ENCODE data around the gene WDR45B. TPM values are rescaled to one million over a fixed set of nuclear protein-coding genes. Genes with fewer than 3 reads are reported as not detected.

The WDR45B gene
- total RNA-seq, 2 experiments from 2014 or later, result 38.2 to 40.2 TPM

GRCh38 chr17:82633343-82633742 lies 14.9 kb downstream of the WDR45B start:
- DNase-seq (no peak), ATAC-seq (no peak)
- Mint-ChIP-seq H3K27ac (no peak overlapping the region), H3K4me1 (ENCODE audit: low read depth) (peaks cover 14% of the 10 kb centered on the region), H3K9me3 (ENCODE audit: insufficient read depth) (no peaks in the 10 kb centered on the region), H3K27me3 (ENCODE audit: low read depth) (no peaks in the 10 kb centered on the region), H3K4me3 (no peak overlapping the region), H3K36me3 (ENCODE audit: low read depth) (peaks cover 27% of the 10 kb centered on the region)
- ChIA-PET CTCF (no interaction called here), POLR2A (no interaction called here)

GRCh38 chr17:82632451-82632850 lies 15.8 kb downstream of the WDR45B start:
- ChIA-PET CTCF (no interaction called here), POLR2A (no interaction called here)
- no peak for DNase-seq
- no peak for ATAC-seq
- Mint-ChIP-seq H3K36me3 (ENCODE audit: low read depth) (peaks cover 33% of the 10 kb centered on the region), H3K4me1 (ENCODE audit: low read depth) (peaks cover 11% of the 10 kb centered on the region), H3K27me3 (ENCODE audit: low read depth) (no peaks in the 10 kb centered on the region), H3K9me3 (ENCODE audit: insufficient read depth) (no peaks in the 10 kb centered on the region), H3K27ac (no peak overlapping the region), H3K4me3 (no peak overlapping the region)

GRCh38 chr17:82631544-82631943 lies 16.7 kb downstream of the WDR45B start:
- no peaks in the 10 kb centered on the region for H3K9me3 Mint-ChIP-seq (ENCODE audit: insufficient read depth)
- ChIA-PET POLR2A (no interaction called here), CTCF (no interaction called here)
- H3K36me3 Mint-ChIP-seq (ENCODE audit: low read depth), result peaks cover 32% of the 10 kb centered on the region
- H3K4me3 Mint-ChIP-seq, result no peak overlapping the region
- H3K27me3 Mint-ChIP-seq (ENCODE audit: low read depth), result no peaks in the 10 kb centered on the region
- ATAC-seq, result no peak
- DNase-seq, result no peak
- peaks cover 5% of the 10 kb centered on the region for H3K4me1 Mint-ChIP-seq (ENCODE audit: low read depth)
- H3K27ac Mint-ChIP-seq, result no peak overlapping the region

GRCh38 chr17:82630212-82630611 lies 18.0 kb downstream of the WDR45B start:
- H3K4me3 Mint-ChIP-seq, result no peak overlapping the region
- peaks cover 36% of the 10 kb centered on the region for H3K36me3 Mint-ChIP-seq (ENCODE audit: low read depth)
- H3K9me3 Mint-ChIP-seq (ENCODE audit: insufficient read depth), result no peaks in the 10 kb centered on the region
- ChIA-PET CTCF (no interaction called here), POLR2A (no interaction called here)
- ATAC-seq, result no peak
- H3K27ac Mint-ChIP-seq, result no peak overlapping the region
- DNase-seq, result no peak
- peaks cover 5% of the 10 kb centered on the region for H3K4me1 Mint-ChIP-seq (ENCODE audit: low read depth)
- no peaks in the 10 kb centered on the region for H3K27me3 Mint-ChIP-seq (ENCODE audit: low read depth)

GRCh38 chr17:82629748-82630147 lies 18.5 kb downstream of the WDR45B start:
- no peak overlapping the region for H3K4me3 Mint-ChIP-seq
- no peaks in the 10 kb centered on the region for H3K27me3 Mint-ChIP-seq (ENCODE audit: low read depth)
- ChIA-PET POLR2A (no interaction called here), CTCF (no interaction called here)
- DNase-seq (no peak), ATAC-seq (no peak)
- H3K4me1 Mint-ChIP-seq (ENCODE audit: low read depth), result peaks cover 5% of the 10 kb centered on the region
- peak overlapping the region; percentile 1 for H3K27ac Mint-ChIP-seq
- H3K9me3 Mint-ChIP-seq (ENCODE audit: insufficient read depth), result no peaks in the 10 kb centered on the region
- H3K36me3 Mint-ChIP-seq (ENCODE audit: low read depth), result peaks cover 40% of the 10 kb centered on the region

- H3K4me3 Mint-ChIP-seq, result no peak overlapping the region
- ChIA-PET CTCF (no interaction called here), POLR2A (no interaction called here)
- no peaks in the 10 kb centered on the region for H3K27me3 Mint-ChIP-seq (ENCODE audit: low read depth)
- no peak for DNase-seq
- peaks cover 39% of the 10 kb centered on the region for H3K36me3 Mint-ChIP-seq (ENCODE audit: low read depth)
- H3K9me3 Mint-ChIP-seq (ENCODE audit: insufficient read depth), result no peaks in the 10 kb centered on the region
- ATAC-seq, result no peak
- H3K27ac Mint-ChIP-seq, result peak overlapping the region; percentile 2
- no peaks in the 10 kb centered on the region for H3K4me1 Mint-ChIP-seq (ENCODE audit: low read depth)
These were observed 20.8 kb downstream of the WDR45B start for GRCh38 chr17:82627405-82627804.

- ATAC-seq (no peak), DNase-seq (no peak)
- Mint-ChIP-seq H3K27ac (no peak overlapping the region), H3K36me3 (ENCODE audit: low read depth) (peaks cover 56% of the 10 kb centered on the region), H3K4me1 (ENCODE audit: low read depth) (no peaks in the 10 kb centered on the region), H3K4me3 (no peak overlapping the region), H3K27me3 (ENCODE audit: low read depth) (no peaks in the 10 kb centered on the region), H3K9me3 (ENCODE audit: insufficient read depth) (no peaks in the 10 kb centered on the region)
- CTCF ChIA-PET, result no interaction called here
- POLR2A ChIA-PET, result no interaction called here
These were observed 24.5 kb downstream of the WDR45B start for GRCh38 chr17:82623707-82624106.

GRCh38 chr17:82619641-82620040 lies 28.6 kb downstream of the WDR45B start:
- ChIA-PET CTCF (no interaction called here), POLR2A (no interaction called here)
- H3K9me3 Mint-ChIP-seq (ENCODE audit: insufficient read depth), result no peaks in the 10 kb centered on the region
- no peak overlapping the region for H3K4me3 Mint-ChIP-seq
- no peak for DNase-seq
- H3K36me3 Mint-ChIP-seq (ENCODE audit: low read depth), result peaks cover 56% of the 10 kb centered on the region
- H3K27ac Mint-ChIP-seq, result no peak overlapping the region
- ATAC-seq, result no peak
- H3K27me3 Mint-ChIP-seq (ENCODE audit: low read depth), result no peaks in the 10 kb centered on the region
- no peaks in the 10 kb centered on the region for H3K4me1 Mint-ChIP-seq (ENCODE audit: low read depth)

- Mint-ChIP-seq H3K36me3 (ENCODE audit: low read depth) (peaks cover 58% of the 10 kb centered on the region), H3K27ac (no peak overlapping the region), H3K4me3 (no peak overlapping the region), H3K4me1 (ENCODE audit: low read depth) (no peaks in the 10 kb centered on the region), H3K27me3 (ENCODE audit: low read depth) (no peaks in the 10 kb centered on the region), H3K9me3 (ENCODE audit: insufficient read depth) (no peaks in the 10 kb centered on the region)
- ChIA-PET CTCF (no interaction called here), POLR2A (no interaction called here)
- ATAC-seq (no peak), DNase-seq (no peak)
These were observed 29.0 kb downstream of the WDR45B start for GRCh38 chr17:82619211-82619610.

- Mint-ChIP-seq H3K4me3 (no peak overlapping the region), H3K27me3 (ENCODE audit: low read depth) (no peaks in the 10 kb centered on the region), H3K36me3 (ENCODE audit: low read depth) (peaks cover 48% of the 10 kb centered on the region), H3K4me1 (ENCODE audit: low read depth) (no peaks in the 10 kb centered on the region), H3K9me3 (ENCODE audit: insufficient read depth) (no peaks in the 10 kb centered on the region), H3K27ac (no peak overlapping the region)
- DNase-seq (no peak), ATAC-seq (no peak)
- ChIA-PET POLR2A (no interaction called here), CTCF (interaction anchor here (0.8 kb wide), 1 partner anchor 25 kb away, joined by 3 read pairs; no protein-coding TSS in a partner anchor)
These were observed 32.1 kb downstream of the WDR45B start for GRCh38 chr17:82616021-82616711.

- CTCF ChIA-PET, result no interaction called here
- Mint-ChIP-seq H3K27ac (no peak overlapping the region), H3K36me3 (ENCODE audit: low read depth) (peaks cover 43% of the 10 kb centered on the region), H3K4me1 (ENCODE audit: low read depth) (no peaks in the 10 kb centered on the region), H3K9me3 (ENCODE audit: insufficient read depth) (no peaks in the 10 kb centered on the region), H3K27me3 (ENCODE audit: low read depth) (no peaks in the 10 kb centered on the region), H3K4me3 (no peak overlapping the region)
- POLR2A ChIA-PET, result no interaction called here
- no peak for ATAC-seq
- no peak for DNase-seq
These were observed 32.9 kb downstream of the WDR45B start for GRCh38 chr17:82615084-82616020.

- DNase-seq (no peak), ATAC-seq (no peak)
- CTCF ChIA-PET, result no interaction called here
- Mint-ChIP-seq H3K27me3 (ENCODE audit: low read depth) (no peaks in the 10 kb centered on the region), H3K4me1 (ENCODE audit: low read depth) (no peaks in the 10 kb centered on the region), H3K9me3 (ENCODE audit: insufficient read depth) (no peaks in the 10 kb centered on the region), H3K4me3 (no peak overlapping the region), H3K27ac (no peak overlapping the region), H3K36me3 (ENCODE audit: low read depth) (peaks cover 38% of the 10 kb centered on the region)
- POLR2A ChIA-PET, result no interaction called here
These were observed 34.1 kb downstream of the WDR45B start for GRCh38 chr17:82614095-82614631.

Data from activated CD8-positive, alpha-beta T cell treated with anti-CD3 and anti-CD28 coated beads, Interleukin-2, amount 10 ng/mL, durations not matched to agents 7 days and 5 days (primary cell).